Measurements from ENCODE around the gene HSPA4L.
A peak's percentile ranks its signal among the peaks of the same experiment; 100 is the strongest.

Gene HSPA4L

DNA sequence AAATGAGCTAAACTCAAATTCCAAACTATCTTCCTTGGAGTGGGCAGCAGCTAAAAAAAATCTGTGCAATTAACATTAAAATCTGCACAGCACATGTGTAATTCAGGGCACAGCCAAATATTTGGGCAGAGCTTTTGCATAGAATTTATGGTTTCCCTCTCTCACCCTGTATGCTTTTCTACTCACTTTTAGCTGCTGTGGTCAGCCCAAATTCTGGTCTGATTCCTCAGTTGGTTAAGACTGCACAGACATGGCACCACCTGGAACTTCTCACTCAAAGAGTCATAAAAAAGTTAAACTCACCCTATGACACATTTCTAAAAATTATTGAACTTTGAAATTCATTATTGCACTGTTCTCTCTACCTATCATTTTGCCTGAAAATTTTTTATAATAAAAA, 93.7 kb downstream of the HSPA4L start:
- Histone ChIP-seq H3K9me3 (ENCODE audit: low read length) (peaks cover 3% of the 10 kb centered on the region; the same call in 1 of the 2 replicates), H4K20me1 (ENCODE audit: insufficient read depth, low read length) (no peaks in the 10 kb centered on the region), H3K4me2 (ENCODE audit: low read length) (no peak overlapping the region), H3K27ac (ENCODE audit: low read depth, low read length, poor library complexity, severe bottlenecking) (no peak overlapping the region), H3K27me3 (ENCODE audit: insufficient read depth, low read length) (no peaks in the 10 kb centered on the region), H3K9ac (ENCODE audit: low read length) (no peak overlapping the region), H3F3A (ENCODE audit: insufficient read depth, low read length) (no peaks in the 10 kb centered on the region), H2AFZ (ENCODE audit: low read length) (no peak overlapping the region), H3K4me3 (ENCODE audit: low read depth, low read length, poor library complexity, severe bottlenecking) (no peak overlapping the region), H3K36me3 (ENCODE audit: insufficient read depth, low read length) (peaks cover 10% of the 10 kb centered on the region; the same call in 1 of the 2 replicates), H3K4me1 (ENCODE audit: insufficient read depth, low read length, severe bottlenecking) (peaks cover 17% of the 10 kb centered on the region), H3K79me2 (ENCODE audit: insufficient read depth, low read length) (peaks cover 6% of the 10 kb centered on the region), H3K9me2 (ENCODE audit: low read depth, low read length) (no peaks in the 10 kb centered on the region)
- no peak for TF ChIP-seq EZH2 (IDR thresholded peaks at IDR 0.05; ENCODE audit: borderline replicate concordance, low read length)
- TF ChIP-seq CTCF (IDR thresholded peaks at IDR 0.05; ENCODE audit: low read length), result no peak

- Histone ChIP-seq H3K9me3 (ENCODE audit: low read length) (no peaks in the 10 kb centered on the region), H3K79me2 (ENCODE audit: insufficient read depth, low read length) (peaks cover 20% of the 10 kb centered on the region), H3K36me3 (ENCODE audit: insufficient read depth, low read length) (peaks cover 38% of the 10 kb centered on the region), H2AFZ (ENCODE audit: low read length) (peak within 1 kb of the TSS; percentile 60; the same call in 1 of the 2 replicates), H3K27ac (ENCODE audit: low read depth, low read length, poor library complexity, severe bottlenecking) (peak within 1 kb of the TSS; percentile 76), H3K4me2 (ENCODE audit: low read length) (peak within 1 kb of the TSS; percentile 86), H3K9me2 (ENCODE audit: low read depth, low read length) (no peaks in the 10 kb centered on the region), H3F3A (ENCODE audit: insufficient read depth, low read length) (no peaks in the 10 kb centered on the region), H3K27me3 (ENCODE audit: insufficient read depth, low read length) (no peaks in the 10 kb centered on the region), H3K9ac (ENCODE audit: low read length) (peak within 1 kb of the TSS; percentile 83), H3K4me3 (ENCODE audit: low read depth, low read length, poor library complexity, severe bottlenecking) (peak within 1 kb of the TSS; percentile 71), H4K20me1 (ENCODE audit: insufficient read depth, low read length) (no peaks in the 10 kb centered on the region), H3K4me1 (ENCODE audit: insufficient read depth, low read length, severe bottlenecking) (peaks cover 34% of the 10 kb centered on the region)
- TF ChIP-seq CTCF (IDR thresholded peaks at IDR 0.05; ENCODE audit: low read length), result no peak
- no peak for TF ChIP-seq EZH2 (IDR thresholded peaks at IDR 0.05; ENCODE audit: borderline replicate concordance, low read length)
These were observed 98.8 kb downstream of the HSPA4L start, which contains the start of gene PLK4 for GRCh38 chr4:127880763-127881562. Gene PLK4, plus strand, starts transcription at chr4:127880893. Its CDS starts 242 bp downstream, at chr4:127881135.

- H3K36me3 ChIP-seq (ENCODE audit: insufficient read depth, low read length), result peaks cover 43% of the 10 kb centered on the region
- H3K9ac ChIP-seq (ENCODE audit: low read length), result peak overlapping the region; percentile 83
- H3K79me2 ChIP-seq (ENCODE audit: insufficient read depth, low read length), result peaks cover 20% of the 10 kb centered on the region
- H3K9me3 ChIP-seq (ENCODE audit: low read length), result no peaks in the 10 kb centered on the region
- H3K27ac ChIP-seq (ENCODE audit: low read depth, low read length, poor library complexity, severe bottlenecking), result peak overlapping the region; percentile 76
- no peaks in the 10 kb centered on the region for H3K27me3 ChIP-seq (ENCODE audit: insufficient read depth, low read length)
- H2AFZ ChIP-seq (ENCODE audit: low read length), result no peak overlapping the region
- H3K4me1 ChIP-seq (ENCODE audit: insufficient read depth, low read length, severe bottlenecking), result peaks cover 34% of the 10 kb centered on the region
- H3K4me3 ChIP-seq (ENCODE audit: low read depth, low read length, poor library complexity, severe bottlenecking), result peak overlapping the region; percentile 71
- peak; percentile 5; the same call in 1 of the 2 replicates for TF ChIP-seq CTCF (IDR thresholded peaks at IDR 0.05; ENCODE audit: low read length)
- no peak for TF ChIP-seq EZH2 (IDR thresholded peaks at IDR 0.05; ENCODE audit: borderline replicate concordance, low read length)
- H3K9me2 ChIP-seq (ENCODE audit: low read depth, low read length), result no peaks in the 10 kb centered on the region
- no peaks in the 10 kb centered on the region for H4K20me1 ChIP-seq (ENCODE audit: insufficient read depth, low read length)
- H3K4me2 ChIP-seq (ENCODE audit: low read length), result peak overlapping the region; percentile 86
- H3F3A ChIP-seq (ENCODE audit: insufficient read depth, low read length), result no peaks in the 10 kb centered on the region
These were observed 99.4 kb downstream of the HSPA4L start for GRCh38 chr4:127881563-127881864.
